ENCODE data around the gene GABRA5.
"Not testable (repeated sequence)": the region's sequence is repeated elsewhere in the genome, so short reads cannot be mapped to it uniquely, and the experiment has no call there.

The GABRA5 gene

DNA sequence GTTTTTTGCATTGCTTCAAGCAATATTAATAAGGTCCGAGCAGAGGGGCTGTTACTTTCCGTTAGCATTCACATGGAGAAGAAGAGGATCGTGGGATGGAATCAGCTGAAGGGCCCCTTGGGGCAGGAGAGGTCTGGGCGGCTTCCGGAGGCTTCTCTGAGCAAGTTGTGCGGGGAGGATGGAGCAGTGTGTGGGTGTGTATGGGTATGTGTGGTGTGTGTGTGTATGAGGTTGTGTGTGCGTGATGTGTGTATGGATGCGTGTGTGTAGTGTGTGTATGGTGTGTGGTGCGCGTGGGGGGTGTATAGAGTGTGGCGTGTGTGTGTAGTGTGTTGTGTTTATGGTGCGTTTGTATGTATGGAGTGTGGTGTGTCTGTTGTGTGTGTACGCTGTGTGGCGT is 25.8 kb downstream of the GABRA5 start:
- Histone ChIP-seq H2AFZ (ENCODE audit: low read length) (no peak overlapping the region), H3K9ac (ENCODE audit: low read depth, low read length, poor library complexity, severe bottlenecking) (no peak overlapping the region), H3K9me2 (replicated peaks; ENCODE audit: low read depth, low read length) (no peaks in the 10 kb centered on the region), H3K79me2 (ENCODE audit: insufficient read depth, low read length) (no peaks in the 10 kb centered on the region), H3K4me2 (ENCODE audit: low read depth, low read length, poor library complexity, severe bottlenecking) (no peak overlapping the region), H3K4me3 (ENCODE audit: low read length, poor library complexity, severe bottlenecking) (no peak overlapping the region), H3K4me1 (ENCODE audit: insufficient read depth, low read length, poor library complexity, severe bottlenecking) (no peaks in the 10 kb centered on the region), H3F3A (ENCODE audit: low read depth) (no peaks in the 10 kb centered on the region), H4K20me1 (ENCODE audit: insufficient read depth, low read length, poor library complexity, severe bottlenecking) (no peaks in the 10 kb centered on the region), H3K9me3 (ENCODE audit: insufficient read depth, low read depth, low read length) (no peaks in the 10 kb centered on the region), H3K36me3 (ENCODE audit: insufficient read depth, low read length) (no peaks in the 10 kb centered on the region), H3K27me3 (ENCODE audit: insufficient read depth, low read length, poor library complexity, severe bottlenecking) (no peaks in the 10 kb centered on the region)
- TF ChIP-seq CTCF (conservative IDR thresholded peaks at IDR 0.05; ENCODE audit: low read length) (no peak), EZH2phosphoT487 (IDR thresholded peaks at IDR 0.05; ENCODE audit: borderline replicate concordance) (no peak)

GRCh38 chr15:26893351-26894065 is 26.6 kb downstream of the GABRA5 start:
- no peaks in the 10 kb centered on the region for H3K27me3 ChIP-seq (ENCODE audit: insufficient read depth, low read length, poor library complexity, severe bottlenecking)
- no peak overlapping the region for H3K9ac ChIP-seq (ENCODE audit: low read depth, low read length, poor library complexity, severe bottlenecking)
- H3K4me3 ChIP-seq (ENCODE audit: low read length, poor library complexity, severe bottlenecking): no peak overlapping the region
- no peaks in the 10 kb centered on the region for H3K36me3 ChIP-seq (ENCODE audit: insufficient read depth, low read length)
- H3K4me2 ChIP-seq (ENCODE audit: low read depth, low read length, poor library complexity, severe bottlenecking): no peak overlapping the region
- no peaks in the 10 kb centered on the region for H3K9me2 ChIP-seq (replicated peaks; ENCODE audit: low read depth, low read length)
- no peaks in the 10 kb centered on the region for H4K20me1 ChIP-seq (ENCODE audit: insufficient read depth, low read length, poor library complexity, severe bottlenecking)
- no peaks in the 10 kb centered on the region for H3K4me1 ChIP-seq (ENCODE audit: insufficient read depth, low read length, poor library complexity, severe bottlenecking)
- TF ChIP-seq EZH2phosphoT487 (IDR thresholded peaks at IDR 0.05; ENCODE audit: borderline replicate concordance) (no peak), CTCF (conservative IDR thresholded peaks at IDR 0.05; ENCODE audit: low read length) (no peak)
- no peaks in the 10 kb centered on the region for H3F3A ChIP-seq (ENCODE audit: low read depth)
- no peaks in the 10 kb centered on the region for H3K79me2 ChIP-seq (ENCODE audit: insufficient read depth, low read length)
- no peak overlapping the region for H2AFZ ChIP-seq (ENCODE audit: low read length)
- H3K9me3 ChIP-seq (ENCODE audit: insufficient read depth, low read depth, low read length): no peaks in the 10 kb centered on the region

DNA sequence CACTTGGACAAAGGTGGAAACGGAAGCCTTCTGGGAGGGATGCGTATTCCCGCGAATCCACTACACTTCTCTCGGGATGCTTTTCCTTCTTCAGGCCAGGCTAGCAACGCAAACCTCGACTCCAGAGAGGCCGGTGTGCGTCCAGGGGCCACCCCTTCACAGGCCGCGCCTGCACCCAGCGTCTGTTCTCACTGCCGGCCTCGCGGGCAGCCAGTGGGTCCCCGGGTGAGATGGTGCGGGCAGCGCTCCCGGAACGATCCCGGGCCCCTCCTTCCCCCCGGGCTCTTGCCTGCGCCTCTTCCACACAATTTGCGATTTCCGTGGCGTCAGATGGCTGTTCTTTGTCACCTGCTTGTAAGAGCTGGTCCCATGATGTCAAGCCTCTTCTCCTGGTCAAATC is 27.3 kb downstream of the GABRA5 start:
- Histone ChIP-seq H3K9me3 (ENCODE audit: insufficient read depth, low read depth, low read length) (no peaks in the 10 kb centered on the region), H3K9me2 (replicated peaks; ENCODE audit: low read depth, low read length) (no peaks in the 10 kb centered on the region), H3K9ac (ENCODE audit: low read depth, low read length, poor library complexity, severe bottlenecking) (no peak overlapping the region), H3K4me1 (ENCODE audit: insufficient read depth, low read length, poor library complexity, severe bottlenecking) (no peaks in the 10 kb centered on the region), H3K4me2 (ENCODE audit: low read depth, low read length, poor library complexity, severe bottlenecking) (no peak overlapping the region), H3K4me3 (ENCODE audit: low read length, poor library complexity, severe bottlenecking) (no peak overlapping the region), H4K20me1 (ENCODE audit: insufficient read depth, low read length, poor library complexity, severe bottlenecking) (no peaks in the 10 kb centered on the region), H2AFZ (ENCODE audit: low read length) (no peak overlapping the region), H3K27me3 (ENCODE audit: insufficient read depth, low read length, poor library complexity, severe bottlenecking) (no peaks in the 10 kb centered on the region), H3F3A (ENCODE audit: low read depth) (no peaks in the 10 kb centered on the region), H3K36me3 (ENCODE audit: insufficient read depth, low read length) (no peaks in the 10 kb centered on the region), H3K79me2 (ENCODE audit: insufficient read depth, low read length) (no peaks in the 10 kb centered on the region)
- no peak for TF ChIP-seq EZH2phosphoT487 (IDR thresholded peaks at IDR 0.05; ENCODE audit: borderline replicate concordance)
- no peak for TF ChIP-seq CTCF (conservative IDR thresholded peaks at IDR 0.05; ENCODE audit: low read length)

GRCh38 chr15:26895346-26895745 is 28.5 kb downstream of the GABRA5 start:
- not testable (repeated sequence) for H4K20me1 ChIP-seq (ENCODE audit: insufficient read depth, low read length, poor library complexity, severe bottlenecking); H3K4me2 ChIP-seq (ENCODE audit: low read depth, low read length, poor library complexity, severe bottlenecking); H3K9ac ChIP-seq (ENCODE audit: low read depth, low read length, poor library complexity, severe bottlenecking); H3K9me3 ChIP-seq (ENCODE audit: insufficient read depth, low read depth, low read length); H3F3A ChIP-seq (ENCODE audit: low read depth); H3K9me2 ChIP-seq (replicated peaks; ENCODE audit: low read depth, low read length); H3K36me3 ChIP-seq (ENCODE audit: insufficient read depth, low read length); H3K79me2 ChIP-seq (ENCODE audit: insufficient read depth, low read length); H3K4me3 ChIP-seq (ENCODE audit: low read length, poor library complexity, severe bottlenecking); H3K4me1 ChIP-seq (ENCODE audit: insufficient read depth, low read length, poor library complexity, severe bottlenecking); H2AFZ ChIP-seq (ENCODE audit: low read length); H3K27me3 ChIP-seq (ENCODE audit: insufficient read depth, low read length, poor library complexity, severe bottlenecking)

All from Loucy (cell line).